OCI-LY1 (cell line): ENCODE data around the gene TNNT1.

Source experiments
- CTCF ChIP-seq: fragments of 200-600 bp; sonication (generic), shearing (Covaris generic); IDR thresholded peaks from 2 replicates; pipeline ENCODE4 v1.5.1; 2017; ENCODE audit warnings: mild to moderate bottlenecking, antibody characterized with exemption, low read length, moderate library complexity, mixed read lengths
- EZH2 ChIP-seq: fragments of 200-600 bp; sonication (generic), shearing (Covaris generic); IDR thresholded peaks from 2 replicates; pipeline ENCODE4 v1.8.0; 2017; ENCODE audit warnings: borderline replicate concordance, mixed run types, mild to moderate bottlenecking, antibody characterized with exemption, low read length, moderate library complexity, mixed read lengths

GRCh38 chr19:55172741-55173140 lies 23.7 kb upstream of the TNNT1 start:
- TF ChIP-seq EZH2 = no peak
- TF ChIP-seq CTCF = no peak
